Stimulated activated CD8-positive, alpha-beta memory T cell treated with anti-CD3 and anti-CD28 coated beads, Interleukin-15, amount 100 ng/mL, for 4 hours (primary cell): ENCODE measurements around the gene RABAC1.
A peak's percentile ranks its signal among the peaks of the same experiment; 100 is the strongest.
"Not testable (repeated sequence)": the region's sequence is repeated elsewhere in the genome, so short reads cannot be mapped to it uniquely, and the experiment has no call there.

ENCODE experiments used
- DNase-seq, 2 donors: peaks; one replicate each; pipeline ENCODE4 v3.0.0-alpha.2; 2020; ENCODE audit warnings: low read depth in 2 of 2

RABAC1 gene, protein sequence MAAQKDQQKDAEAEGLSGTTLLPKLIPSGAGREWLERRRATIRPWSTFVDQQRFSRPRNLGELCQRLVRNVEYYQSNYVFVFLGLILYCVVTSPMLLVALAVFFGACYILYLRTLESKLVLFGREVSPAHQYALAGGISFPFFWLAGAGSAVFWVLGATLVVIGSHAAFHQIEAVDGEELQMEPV

DNA sequence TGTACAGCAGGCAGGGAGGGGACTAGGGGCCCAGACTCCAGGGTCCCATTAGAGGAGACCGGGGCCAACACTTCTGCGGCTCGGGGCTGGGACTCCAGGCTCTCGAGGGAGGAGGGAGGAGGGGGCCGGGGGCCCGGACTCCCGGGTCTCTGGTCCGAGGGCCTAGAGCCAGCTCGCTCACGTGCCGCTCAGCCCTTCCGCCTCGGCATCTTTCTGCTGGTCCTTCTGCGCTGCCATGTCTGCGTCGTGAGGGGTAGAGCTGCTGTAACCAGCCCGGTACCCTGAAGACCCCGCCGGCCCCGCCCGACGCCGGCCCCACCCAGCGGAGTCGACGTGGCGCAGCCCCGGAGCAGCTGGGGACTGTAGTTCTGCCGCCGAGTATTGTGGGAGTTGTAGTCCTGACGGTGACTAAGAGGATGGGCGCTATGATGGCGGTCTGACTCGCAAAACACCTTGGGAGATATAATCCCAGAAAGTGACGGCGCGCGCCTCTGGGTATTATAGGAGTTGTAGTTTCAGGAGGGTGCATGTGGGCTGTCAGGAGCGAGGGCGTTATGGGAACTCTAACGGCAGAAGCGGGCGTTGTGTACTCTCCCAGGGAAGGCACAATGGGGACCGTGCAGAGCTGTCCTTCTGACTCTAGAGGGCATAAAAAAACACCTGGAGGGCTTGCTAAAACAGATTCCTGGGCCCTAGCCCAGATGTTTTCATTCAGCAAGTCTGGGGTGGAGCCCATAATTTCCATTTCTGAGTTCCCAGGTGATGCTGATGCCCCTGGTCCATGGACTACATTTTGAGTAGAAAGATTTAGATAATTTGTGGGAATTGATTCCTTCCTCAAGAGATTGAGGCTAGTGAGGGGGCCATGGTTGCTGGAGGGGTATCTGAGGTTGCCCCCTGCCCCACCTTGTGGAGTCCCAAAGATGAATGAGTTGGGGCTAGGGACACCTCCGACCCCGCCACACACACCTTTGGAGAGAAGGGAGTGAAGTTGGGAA lies at the start of gene RABAC1:
Gene RABAC1 (minus strand): TSS at position 266 of the 998 bp plus-strand sequence. CDS start 29 bp downstream, at position 237.
- peak; percentile 72 to 80 for DNase-seq

DNA sequence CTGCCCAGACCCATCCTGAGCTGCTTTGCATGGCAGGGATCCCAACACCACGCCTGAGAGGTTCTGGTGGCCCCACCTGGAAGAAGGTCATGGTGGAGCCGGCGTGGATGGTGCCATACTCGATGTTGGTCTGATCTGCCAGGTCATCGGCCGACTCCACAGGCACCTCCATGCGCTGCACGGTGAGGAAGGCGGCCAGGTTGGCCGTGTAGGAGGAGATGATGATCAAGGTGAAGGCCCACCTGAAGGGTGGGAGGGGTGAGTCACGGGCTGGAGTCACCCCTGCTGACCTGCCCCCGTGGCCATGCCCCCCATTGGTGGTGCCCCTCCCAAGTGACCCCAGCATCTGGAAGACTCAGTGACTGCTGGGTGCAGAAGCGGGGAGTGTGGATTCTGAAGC lies 47.4 kb upstream of the RABAC1 start:
- no peak for DNase-seq

DNA sequence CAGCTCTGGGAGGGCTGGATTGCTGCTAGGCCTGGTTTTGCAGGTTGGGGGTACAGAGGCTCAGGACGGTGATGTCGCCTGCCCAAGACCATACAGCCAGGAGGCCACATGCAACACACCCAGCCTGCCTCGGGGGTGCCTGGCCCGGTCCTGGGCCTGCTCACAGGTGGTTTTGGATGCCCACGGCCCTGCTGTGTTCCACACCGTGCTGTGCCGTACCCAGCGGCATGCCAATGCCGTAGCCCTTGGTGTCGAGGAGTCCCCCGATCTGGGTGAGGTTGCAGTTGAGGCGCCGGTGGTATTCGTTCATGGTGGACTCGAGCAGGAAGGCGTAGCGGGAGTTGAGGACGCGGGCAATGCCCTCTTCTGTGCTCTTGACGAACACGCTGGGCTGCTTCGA lies 46.4 kb upstream of the RABAC1 start:
- DNase-seq: no peak

DNA sequence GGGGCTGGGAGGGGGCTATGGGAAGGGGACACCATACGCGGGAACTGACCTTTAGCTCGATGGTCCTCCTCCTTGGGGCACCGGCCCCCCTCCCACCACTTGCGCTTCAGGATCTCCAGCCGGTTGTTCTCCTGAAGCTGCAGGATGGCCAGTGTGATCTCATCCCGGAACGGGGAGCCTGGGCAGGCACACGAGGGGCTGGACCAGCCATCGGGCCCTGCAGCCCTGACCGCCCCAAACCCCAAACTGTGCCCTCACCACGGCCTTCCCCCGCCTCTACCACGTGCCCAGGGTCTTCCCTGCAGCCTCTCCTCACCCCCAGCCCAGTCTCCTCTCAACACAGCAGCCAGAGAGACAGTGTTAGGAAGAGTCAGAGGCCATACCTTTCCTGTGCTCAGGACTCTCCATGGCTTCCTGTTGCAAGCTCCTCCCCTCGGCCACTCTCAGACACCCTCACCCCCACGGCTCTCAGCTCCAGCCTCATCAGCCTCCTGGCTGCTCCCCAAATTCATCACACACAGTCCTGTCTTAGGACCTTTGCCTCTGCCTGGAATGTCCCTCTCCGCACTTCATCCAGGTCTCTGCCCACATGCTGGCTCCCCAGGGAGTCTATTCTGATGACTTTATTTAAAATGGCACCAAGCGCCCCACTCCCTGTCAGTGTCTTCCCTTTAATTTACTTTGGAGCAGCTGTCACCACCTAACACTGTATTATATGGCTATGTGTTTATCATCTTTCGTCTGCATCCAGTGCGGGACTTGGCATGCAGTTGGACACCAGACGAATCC lies 44.6 kb upstream of the RABAC1 start:
- no peak for DNase-seq

DNA sequence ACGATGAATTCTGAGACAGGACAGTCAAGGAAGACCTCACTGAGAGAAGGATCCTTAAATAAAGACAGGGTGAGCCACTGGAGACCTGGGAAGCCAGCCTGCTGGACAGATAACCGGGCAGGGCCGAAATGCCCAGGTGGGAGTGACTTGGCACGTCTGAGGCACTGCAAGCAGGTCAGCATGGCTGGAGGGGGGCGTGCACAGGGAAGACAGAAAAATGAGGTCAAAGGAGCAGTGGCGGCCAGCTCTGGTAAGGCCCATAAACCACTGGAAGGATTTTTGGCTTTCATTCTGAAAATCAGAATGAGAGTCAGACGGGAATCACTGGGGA lies 40.7 kb upstream of the RABAC1 start:
- no peak for DNase-seq

DNA sequence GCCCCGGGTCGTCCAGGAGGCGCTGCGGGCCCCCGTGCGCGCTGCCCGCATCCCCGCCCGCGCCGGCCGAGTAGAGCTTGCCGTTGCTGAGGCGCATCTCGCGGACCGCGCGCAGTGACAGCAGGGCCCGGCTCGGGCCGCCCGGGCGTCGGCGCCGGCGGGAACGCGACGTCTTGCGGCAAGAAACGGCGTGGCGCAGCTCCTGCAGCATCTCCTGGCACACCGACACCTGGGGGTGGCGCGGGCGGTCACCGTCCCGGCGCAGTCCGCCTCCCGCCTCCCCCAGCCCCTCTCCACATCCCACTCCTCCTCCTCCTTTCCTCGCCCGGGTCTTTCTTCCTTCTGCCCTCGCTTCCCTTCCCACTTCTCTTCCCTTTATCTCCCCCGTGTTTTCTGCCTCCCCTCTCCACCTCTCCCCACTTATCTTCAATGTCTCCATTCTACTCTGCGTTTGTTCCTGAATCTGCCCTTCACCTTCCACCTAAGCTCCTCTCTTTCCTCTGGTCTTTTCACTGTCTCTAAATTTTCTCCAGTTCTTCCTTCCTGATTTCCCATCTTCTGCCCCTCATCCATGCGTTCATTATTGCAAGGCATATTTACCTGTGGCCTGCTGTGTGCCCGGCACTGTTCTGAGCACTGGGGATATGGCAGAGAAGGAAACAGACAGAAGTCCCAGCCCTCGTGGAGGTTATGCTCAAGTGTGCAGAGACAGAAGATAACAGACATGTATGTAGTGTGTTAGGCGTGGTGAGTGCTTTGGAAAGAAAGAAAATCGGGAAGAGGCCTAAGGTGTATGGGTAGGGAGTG lies 40.2 kb upstream of the RABAC1 start:
- DNase-seq: no peak

DNA sequence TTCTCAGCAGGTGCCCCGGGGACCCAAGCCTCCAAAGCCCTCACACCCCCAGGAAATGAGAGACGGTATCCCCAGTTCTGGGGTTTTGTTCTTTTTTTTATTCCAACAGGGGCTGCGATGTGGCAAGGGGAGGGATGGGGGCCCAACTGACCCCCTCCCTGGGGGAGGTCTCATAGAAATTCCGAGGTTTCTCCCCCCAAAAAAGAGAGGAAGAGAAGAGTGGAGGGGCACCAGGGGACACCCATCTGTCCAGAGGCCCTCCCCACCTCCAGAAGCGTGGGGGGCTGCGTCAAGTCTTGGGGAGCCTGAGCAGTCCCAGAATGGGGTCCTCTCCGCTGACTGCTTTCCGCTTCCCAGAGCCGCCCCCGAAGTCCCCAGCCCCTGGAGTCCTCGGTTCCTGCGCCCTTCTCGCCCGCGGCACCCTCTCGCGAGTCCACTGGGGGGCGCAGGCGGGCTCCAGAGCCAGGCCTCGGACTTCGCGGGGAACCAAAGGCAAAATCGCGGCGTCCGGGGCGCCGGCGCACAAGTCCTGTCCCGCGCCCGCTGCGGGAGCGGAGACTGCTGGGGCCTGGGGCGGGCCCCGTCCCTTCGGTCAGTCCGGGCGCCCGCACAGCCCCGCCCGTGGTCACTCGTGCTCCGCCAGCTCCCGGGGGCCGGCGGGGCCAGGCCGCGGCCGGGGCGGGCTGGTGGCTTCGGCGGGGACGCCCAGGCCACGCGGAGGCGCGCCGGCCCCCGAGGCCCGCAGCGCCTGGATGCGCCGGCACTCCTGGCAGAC lies 39.3 kb upstream of the RABAC1 start:
- no peak for DNase-seq

DNA sequence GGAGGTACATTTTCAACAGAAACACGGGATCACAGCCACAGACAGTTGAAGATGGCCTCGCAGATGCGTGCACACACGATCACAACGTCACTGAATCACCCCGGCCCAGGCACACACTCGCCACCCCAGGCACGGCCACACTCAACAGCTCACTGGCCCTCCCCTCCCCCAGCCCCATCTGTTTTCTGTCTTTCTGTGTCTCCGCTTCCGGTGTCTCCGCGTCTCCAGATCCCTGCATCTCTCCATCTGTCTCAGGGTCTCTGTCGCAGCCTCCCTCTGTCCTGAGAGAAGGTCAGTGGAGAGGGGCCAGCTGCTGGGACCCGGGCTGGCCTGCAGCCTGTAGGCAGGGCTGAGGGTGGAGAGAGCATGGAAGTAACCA lies 38.7 kb upstream of the RABAC1 start:
- DNase-seq: no peak

DNA sequence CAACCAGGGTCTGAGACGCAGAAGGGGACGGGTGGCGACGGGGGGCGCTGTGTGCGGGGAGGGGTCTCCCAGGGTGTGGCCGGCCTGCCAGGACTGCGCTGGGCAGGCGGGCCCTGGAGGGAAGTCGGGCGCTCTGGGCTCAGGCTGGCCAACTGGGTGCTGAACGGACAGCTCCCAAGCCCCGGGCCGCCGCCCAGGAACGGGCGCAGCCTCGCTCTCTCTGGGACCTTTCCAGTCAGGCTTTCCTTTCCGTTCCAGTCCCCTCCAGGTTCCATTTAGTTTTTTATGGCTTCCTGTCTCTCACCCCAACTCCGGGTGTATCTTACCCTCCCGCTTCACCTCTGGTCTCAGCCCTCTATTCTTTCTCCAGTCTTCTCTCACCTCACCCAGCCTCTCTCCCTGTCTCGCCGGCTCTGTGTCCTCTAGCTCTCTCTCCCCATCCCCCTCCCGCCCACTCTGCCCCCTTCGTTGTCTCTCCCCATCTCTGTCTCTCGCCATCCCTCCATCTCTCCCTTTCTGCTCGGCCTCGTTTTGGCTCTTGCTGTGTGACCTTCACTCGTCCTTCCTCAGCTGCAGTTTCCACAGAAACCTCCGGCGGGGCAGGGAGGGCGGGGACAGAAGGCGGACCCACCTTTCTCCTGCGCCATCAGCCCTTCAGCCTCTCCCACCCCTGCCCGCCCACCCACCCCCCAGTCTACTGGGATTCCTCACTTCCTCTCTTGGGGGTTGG lies 38.2 kb upstream of the RABAC1 start:
- no peak for DNase-seq

DNA sequence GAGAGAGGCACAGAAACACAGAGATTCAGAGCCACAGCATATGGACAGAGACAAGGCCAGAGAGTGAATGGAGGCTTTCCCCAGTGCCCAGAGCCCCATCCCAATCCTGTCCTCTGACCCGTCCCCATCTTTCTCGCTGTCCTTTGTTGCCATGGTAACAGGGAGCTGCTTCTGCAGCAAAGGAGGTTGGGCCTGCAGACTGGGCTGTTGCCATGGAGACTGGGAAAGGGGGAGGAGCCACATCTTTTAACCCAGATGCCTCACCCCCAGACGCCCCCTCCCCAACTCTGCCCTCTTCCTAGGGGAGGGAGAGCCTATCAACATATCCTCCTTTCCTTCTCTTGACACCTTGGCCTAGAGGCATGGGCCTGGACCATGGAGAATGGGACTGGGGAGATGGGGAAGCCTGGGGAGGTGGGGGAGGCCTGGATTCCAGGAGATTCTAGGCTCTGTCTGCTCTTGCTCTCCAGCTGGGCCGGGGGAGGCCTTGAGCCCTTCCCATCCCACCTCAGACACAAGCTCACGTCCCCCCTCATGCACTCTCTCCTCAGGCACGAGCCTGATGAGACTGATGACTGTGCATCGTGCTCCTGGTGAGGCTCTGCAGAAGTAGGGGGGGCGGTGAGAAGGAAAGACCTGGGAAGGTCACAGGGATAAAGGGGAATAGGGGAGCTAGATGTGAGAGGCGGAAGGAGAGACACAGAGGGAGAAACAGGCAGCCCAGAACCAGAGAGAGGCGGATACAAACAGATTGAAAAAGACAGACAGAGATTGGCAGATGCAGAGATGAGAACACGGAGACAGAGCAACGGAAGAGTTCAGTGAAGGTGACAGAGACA lies 37.1 kb upstream of the RABAC1 start:
- no peak for DNase-seq

DNA sequence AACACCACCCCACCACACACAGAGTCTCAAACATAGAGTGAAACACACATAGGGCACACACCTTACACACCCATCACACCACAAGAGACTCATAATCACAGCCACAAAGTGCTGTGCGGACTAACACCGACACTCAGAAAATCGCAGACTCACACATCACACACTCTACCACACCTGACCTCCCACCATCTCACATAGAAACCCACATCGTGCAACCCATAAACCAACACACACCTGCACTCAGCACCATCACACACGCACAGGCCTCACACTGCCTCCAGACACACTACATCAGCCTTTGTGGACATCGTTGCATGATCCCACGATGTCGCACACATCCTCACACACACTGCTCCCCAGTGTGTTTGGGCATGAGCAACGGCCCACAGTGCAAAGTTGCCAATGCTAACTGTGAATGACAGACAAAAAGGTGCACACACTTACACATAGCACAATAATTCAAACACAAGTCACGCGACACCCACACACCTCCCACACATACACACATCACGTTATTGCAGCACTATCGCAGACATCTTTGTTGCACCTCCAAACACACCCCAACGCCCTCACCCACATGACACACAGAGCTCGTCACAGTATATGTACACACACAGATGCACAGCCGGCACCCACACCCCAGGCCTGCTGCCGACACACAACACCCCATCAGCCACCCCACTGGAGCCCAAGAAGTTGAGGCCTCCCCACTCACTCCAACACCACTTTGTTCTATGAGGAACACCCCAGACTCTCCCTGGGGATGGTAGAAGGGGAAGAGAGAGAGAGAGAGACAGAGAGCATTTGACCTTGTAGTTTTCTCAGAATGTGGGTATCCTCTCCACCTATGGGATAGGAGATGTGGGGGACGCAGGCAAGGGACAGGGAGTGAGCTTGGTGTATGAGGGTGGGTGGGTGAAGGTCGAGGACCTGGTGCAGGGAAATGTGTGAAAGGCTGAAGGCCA lies 36.2 kb upstream of the RABAC1 start:
- DNase-seq: no peak

DNA sequence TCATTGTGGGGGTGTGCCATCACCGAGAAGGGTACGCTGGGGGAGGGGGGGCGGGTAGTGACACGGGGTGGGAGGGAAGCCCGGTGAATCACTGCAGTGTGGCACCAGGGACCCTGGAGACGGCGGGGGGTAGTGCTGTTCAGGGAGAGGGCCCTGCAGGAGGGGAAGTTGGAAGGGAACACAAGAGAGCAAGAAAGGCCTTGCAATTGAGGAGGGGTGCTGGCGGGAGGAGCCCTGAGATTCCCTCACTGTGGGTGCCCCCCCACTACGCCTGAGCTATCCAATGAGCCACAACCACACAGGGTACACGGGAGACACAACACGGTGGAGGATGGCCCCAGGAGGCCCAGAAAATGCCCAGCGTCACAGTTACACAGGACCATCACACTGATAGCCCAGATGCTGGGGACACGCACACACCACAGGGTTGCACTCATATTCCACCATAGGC lies 35.4 kb upstream of the RABAC1 start:
- DNase-seq: peak in 1 of 2 donors; percentile 14

DNA sequence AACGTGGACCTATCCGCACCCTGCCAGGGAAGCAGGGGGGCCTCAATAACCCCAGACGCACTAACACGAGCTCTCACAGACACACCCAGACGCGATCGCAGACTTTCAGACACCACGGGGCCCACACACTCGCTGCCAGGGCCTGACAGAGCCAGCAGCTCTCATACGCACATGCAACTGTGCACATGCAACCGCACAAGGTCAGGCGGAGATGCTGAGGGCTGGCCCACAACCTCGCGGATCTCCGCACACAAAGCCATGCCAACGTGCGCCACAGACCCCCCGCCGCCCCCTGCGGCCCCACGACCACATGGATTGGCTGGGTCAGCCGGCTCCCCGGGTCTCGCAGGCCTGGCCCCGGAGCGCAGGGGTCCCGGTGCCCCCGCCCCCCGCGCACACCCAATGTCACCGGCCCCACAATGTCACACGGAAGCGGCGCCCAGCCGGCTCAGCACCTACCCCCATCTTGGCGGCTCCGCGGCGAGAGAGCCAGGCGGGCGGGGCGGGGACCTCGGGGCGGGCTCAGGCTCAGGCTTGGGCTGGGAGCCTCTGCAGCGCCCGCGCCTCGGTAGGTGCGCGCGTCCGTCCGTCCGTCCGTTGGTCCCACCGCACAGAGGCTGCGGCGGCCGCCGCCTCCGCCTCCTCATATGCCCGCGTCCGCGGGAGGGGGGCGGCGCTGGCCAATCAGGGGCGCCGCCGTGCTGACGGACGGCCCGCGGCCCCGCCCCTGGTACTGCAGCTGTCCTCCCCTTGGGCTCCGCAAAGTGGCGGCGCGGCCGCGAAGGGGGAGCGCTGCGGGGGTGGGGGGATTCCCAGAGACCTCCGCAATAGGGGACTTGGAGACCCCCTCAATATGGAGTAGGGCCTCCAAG lies 34.7 kb upstream of the RABAC1 start, which contains the start of gene ATP1A3:
Gene ATP1A3 (minus strand): TSS at position 619 of the 872 bp plus-strand sequence. CDS start 154 bp downstream, at position 465.
- DNase-seq: peak; percentile 14 to 56

DNA sequence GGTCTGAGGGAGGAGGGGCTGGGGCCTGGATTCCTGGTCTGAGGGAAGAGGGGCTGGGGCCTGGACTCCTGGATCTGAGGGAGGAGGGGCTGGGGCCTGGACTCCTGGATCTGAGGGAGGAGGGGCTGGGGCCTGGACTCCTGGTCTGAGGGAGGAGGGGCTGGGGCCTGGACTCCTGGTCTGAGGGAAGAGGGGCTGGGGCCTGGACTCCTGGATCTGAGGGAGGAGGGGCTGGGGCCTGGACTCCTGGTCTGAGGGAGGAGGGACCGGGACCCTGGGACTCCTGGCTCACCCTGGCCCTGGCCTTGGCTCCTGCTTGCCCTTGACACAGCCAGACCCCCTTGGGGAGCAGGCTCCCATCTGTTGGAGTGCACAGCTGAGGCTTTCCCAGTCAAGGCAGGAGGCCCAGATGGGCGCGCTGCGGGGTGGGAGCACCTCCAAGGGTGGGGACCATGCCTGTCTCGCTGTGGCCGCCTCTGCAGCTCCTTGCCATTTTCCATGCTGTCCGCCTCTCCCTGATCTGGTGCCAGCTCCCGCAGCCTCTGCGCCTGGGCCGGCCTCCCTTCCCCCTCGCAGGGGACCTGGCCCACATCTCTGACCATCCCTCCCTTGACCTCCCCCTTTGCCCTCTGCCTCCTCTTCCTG lies 32.9 kb upstream of the RABAC1 start:
- DNase-seq: not testable (repeated sequence)

DNA sequence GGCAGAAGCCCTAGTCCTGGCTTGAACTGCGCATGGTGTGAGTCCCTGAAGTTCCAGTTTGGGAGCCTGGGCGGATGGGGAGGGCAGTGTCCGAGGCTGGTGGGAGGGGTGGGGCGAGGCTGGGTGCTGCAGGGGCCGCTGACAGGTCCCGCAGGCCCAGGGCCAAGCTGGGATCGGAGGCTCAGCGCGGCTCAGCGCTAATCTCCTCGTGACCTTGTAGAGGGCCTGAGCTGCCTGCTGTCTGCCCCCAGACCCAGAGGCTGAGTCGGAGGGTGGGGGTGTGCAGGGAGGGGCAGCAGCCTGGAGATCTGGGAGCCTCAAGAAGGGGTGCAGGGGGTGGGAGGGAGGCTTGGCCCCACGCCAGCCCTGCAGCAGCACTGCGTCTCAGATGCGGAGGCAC lies 31.9 kb upstream of the RABAC1 start:
- DNase-seq: no peak

DNA sequence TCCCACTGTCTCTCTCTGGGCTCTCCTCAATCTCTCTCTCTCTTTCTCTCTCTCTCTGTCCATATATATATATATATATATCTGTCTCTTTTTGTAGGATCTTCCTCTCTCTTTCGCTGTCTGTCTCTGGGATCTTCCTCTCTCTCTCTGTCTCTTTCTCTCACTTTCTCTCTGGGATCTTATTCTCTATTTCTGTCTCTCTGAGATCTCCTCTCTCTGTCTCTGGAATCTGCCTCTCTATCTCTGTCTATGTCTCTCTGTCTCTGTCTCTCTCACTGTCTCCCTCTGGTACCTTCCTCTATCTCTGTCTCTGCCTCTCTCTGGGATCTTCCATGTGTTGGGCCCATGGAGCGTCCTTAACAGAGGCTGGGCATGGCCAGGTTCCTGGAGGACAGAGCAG lies 31.5 kb upstream of the RABAC1 start:
- no peak for DNase-seq
